CD4-positive, alpha-beta T cell treated with Interleukin-17A for 4 hours (primary cell): Measurements from ENCODE around the gene DLG4.
"Not testable (repeated sequence)": the region's sequence is repeated elsewhere in the genome, so short reads cannot be mapped to it uniquely, and the experiment has no call there.

Source experiments
- DNase-seq: peaks from one replicate; pipeline ENCODE4 v3.0.0-alpha.2; 2020; ENCODE audit warnings: mixed read lengths

DLG4 gene

DNA sequence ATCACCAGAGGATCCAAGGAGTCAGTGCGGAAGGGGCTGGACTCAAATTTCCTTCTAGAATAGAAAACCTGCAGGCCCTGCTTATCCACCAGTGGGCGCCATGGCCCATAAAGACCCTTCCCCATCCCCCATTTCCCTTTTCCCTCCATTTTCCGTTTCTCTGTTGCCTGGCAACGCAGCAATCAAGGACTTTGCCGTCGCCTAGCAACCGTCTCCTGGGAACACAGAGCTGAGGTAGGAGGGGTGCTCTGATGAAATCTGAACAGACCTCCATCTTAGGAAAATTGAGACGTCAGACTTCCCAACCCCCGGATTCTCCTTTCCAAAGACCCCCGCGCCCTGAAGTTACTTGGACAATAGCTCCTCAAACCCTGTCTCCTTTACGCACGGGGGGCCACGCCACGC, 5.7 kb downstream of the DLG4 start:
- DNase-seq, result no peak

DNA sequence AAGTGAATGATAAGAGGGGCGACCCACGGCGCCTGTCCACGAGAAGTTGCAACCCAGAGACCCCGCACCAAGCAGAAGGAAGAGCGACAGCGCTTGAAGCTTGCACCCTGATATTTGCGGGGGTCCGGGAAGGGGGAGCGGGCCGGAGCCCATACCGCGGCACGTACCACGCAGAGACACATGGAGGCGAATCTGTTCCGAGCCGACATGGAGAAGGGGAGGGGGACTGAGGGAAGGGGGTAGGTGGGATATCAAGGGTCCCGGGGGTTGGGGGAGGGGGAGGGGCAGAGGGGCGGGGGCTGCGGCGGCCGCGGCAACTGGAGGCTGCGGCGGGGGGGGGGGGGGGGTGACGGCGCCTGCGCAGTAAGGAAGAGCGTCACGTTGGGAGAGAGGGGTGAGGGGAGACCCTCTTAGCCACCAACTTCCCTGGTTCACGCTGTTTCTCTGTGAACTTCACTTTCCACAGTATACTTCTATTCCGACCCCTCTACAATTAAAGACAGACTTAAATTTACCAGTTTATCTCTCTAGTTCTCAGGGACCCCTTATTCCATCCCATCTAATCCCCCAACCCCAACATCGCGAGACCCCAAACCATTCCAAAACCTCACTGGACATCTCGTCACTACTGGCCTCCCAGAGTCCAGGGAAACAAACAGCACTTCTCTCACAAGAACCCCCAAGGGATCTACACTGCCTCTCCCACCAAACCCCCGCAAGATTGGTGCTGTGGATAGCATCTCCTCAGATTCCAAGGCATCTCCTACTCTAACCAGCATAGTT, 8.0 kb downstream of the DLG4 start:
- no peak for DNase-seq

DNA sequence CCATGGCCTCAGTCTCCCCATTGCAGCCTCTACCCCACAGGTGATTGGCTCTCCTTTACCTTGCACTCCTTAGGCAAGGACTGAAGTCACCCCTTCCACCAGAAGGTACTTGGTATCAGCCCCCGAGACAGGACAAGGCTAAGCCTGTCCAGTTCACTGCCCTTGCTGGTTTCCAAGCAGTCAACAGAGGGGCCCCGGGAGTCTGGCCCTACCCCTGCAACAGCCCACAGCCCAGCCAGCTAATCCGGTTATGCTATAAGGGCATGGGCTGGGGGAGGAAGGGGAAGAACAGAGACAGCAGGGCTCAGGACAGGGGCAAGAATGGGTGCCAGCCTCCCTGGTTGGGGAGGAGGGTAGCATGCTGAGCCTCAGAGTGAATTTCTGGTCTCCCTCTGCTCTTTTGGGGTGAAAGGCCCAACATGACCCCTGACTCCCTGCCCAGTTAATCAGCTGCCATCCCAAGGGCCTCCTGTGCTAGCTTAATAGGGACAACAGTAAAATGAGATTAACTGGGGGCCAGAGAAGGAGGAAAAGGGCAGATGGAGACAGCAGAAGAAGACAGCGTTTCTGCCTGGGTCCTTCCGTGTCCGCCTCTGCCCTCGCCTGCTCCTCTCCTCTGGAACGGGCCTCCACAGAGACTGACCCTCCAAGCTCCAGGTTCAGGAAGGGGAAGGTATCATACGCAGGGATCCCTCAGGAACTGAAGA, 10.7 kb downstream of the DLG4 start:
- DNase-seq, result no peak

DNA sequence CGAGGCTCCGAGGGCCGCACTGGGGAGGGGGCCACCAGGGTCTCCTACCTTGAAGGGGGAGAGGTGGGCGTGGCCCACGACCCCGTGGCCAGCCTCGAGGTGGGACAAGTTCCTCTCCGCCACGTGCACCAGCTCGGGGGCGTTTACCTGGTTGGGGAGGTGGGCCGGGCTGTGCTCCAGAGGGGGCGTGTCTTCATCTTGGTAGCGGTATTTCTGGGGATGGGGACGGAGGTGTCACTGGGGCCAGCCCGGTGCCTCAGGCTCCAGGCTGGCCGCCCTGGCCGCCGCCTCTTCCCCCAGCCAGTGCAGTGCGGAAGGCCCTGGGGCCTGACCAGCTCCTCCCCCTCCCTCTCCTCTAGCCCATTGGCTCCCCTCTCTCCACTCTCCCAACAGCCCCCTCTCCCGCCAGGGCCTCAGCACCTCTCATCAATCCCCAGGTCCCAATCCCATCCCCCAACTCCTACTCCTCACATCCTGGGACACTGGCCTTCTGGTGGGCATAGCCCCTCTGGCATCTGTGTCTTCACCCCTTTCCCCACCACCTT, 11.5 kb downstream of the DLG4 start:
- DNase-seq, result no peak

DNA sequence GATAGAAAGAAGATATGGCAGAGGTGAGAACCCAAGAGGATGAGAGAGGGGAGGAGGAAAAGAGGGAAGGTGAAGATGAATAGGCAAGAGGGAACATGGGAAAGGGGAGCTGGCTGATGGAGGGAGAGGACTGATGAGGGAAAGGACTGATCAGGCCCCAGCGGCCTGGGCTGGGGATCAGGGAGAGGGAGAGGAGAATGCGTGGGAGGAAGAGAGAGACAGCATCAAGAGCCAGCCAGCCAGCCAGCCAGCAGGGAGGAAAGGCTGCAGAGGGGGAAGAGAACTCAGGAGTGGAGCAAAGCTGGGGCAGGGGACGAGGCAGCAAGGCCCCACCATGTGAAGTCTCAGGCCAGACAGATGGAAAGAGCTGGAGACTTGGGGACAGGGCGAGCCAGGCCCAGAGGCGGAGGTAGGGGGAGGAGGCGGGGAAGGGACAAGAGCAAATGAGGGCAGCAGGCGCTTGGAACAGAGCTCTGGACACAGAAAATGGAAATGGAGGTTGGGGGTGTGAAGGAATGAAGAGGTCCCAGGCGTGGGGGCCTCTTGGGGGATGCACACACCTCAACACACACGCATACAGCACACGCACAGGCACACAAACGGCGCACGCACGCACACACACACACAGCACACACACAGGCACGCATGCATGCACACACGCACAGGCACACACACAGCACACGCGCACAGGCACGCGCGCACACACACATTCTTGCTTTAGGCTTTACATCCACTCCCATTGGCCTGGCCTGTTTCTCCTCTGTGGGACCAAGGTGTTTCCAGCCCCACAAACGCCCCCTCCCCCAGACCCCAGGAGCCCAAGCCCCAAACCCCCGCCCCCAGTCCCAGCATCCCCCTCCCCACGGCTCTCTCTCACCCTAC, 12.3 kb downstream of the DLG4 start:
- no peak for DNase-seq

DNA sequence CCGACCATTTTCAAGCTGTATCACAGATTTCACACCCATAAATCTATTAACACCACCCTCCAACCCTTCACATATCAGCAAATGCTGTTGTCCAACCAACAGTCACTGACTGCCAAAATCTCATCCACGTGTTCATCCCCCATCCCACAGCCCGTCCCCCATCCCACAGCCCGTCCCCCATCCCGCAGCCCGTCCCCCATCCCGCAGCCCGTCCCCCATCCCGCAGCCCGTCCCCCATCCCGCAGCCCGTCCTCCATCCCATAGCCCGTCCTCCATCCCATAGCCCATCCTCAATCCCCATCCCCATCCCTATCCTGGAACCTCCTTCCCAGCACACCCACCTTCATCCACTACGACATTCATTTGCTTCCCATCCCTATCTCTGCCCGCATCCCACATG, 14.1 kb downstream of the DLG4 start:
- no peak for DNase-seq

DNA sequence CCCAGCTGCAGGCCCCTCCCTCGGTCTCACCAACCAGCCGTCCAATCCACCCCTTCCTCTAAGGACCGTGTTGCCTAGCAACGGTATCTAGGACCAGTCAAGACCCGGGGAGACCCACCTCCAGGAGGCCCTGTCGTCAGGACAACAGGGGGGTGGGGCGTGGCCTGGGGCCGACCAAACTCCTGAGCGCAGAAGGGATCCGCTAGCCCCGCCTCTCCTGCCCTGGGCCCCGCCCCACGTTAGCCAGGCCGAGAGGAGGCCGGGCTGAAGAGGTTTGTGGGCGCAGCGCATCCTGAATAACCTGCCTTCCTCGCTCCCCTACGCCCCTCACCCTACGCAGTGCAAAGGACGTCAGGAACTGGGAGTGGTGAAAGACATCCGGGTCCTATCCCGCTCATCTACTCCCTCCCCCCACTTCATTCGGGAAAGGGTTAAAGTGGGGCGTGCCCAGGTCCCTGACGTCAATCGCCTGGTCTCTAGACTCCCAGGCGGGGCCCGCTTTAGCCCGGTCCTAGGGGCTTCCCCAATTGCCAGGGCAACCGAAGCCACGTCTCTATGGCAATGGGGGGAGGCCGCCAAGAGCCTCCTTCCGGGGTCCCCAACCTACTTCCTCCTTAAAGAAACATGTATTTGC, 14.7 kb downstream of the DLG4 start:
- peak; percentile 94 for DNase-seq

DNA sequence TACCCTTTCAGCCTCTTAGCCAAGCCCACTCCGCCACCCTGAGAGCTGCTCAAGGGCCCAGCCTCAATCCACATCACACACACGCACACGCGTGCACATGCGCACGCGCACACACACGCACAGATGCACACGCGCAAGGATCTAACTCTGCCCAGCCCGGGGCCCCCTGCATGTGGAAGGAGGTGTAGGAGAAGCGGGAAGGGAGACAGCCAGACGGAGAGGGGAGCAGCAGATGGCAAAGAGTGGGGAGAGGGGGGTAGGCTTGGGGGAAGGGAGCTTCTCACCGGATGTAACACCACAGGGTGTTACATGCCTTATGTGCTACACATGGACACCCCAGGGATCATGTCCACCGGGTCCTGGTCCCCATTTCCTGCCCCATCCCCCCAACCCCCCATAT, 15.3 kb downstream of the DLG4 start:
- peak; percentile 17 for DNase-seq

DNA sequence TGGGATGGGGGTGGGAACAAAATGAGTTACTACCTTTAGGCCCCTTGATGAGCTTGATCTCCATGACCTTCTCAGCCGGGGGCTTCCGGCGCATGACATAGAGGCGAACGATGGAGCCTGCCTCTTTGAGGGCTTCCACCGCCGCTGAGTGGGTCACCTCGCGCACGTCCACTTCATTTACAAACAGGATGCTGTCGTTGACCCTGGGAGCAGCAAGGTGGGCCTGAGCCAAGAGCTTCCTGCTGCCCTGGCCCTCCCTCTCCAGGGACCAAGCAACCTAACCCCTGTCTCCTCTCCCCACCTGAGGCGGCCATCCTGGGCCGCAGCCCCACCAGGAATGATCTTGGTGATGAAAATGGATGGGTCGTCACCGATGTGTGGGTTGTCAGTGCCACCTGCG, 16.2 kb downstream of the DLG4 start:
- DNase-seq, result no peak

DNA sequence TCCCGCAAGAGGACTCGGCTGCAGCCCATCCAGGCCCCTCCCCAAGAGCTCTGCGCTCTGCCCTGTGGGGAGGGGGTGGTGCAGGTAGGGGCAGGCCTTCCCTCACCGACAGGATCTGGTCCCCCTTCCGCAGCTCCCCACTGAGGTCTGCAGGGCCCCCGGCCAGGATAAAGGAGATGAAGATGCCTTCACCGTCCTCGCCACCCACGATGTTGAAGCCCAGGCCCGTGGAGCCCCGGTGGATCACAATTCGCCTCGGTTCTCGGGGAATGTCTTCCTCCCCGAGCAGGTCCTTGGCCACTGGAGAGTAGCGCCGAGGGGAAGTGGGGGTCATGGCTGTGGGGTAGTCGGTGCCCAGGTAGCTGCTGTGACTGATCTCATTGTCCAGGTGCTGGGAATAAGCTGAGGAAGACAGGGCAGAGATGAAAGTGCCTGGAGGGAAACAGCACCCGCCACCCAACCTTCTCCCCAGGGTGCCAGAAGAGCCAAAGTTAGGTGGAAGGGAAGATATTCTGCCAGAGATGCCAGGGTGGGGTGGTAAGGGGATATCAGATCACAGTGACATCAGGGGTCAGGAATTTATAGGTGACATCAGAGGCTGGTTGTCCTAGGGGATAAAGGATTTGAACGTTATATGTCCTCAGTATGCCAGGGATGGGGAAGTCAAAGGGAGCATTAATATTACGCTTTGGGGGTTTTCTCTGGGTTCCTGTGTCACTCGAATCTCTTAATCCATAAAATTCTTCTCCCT, 22.8 kb downstream of the DLG4 start:
- DNase-seq, result no peak

DNA sequence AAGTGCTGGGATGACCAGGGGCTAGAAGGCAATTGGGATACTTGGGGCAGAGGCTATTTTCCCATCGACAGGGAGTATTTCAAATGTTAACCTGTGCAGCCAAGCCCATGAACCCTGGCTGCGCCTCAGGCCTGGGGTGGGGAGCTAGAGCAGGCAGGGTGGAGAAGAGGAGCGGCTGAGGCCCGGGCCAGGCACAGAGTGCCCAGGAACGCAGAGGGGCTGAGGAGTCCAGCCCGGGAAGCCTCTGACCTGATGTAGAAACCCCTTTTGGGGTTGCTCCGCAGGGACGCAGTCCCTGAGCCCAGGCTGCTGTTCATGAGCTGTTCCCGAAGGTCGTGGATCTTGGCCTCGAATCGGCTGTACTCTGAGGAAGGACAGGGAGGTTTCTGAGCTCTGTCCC, 23.7 kb downstream of the DLG4 start:
- no peak for DNase-seq

DNA sequence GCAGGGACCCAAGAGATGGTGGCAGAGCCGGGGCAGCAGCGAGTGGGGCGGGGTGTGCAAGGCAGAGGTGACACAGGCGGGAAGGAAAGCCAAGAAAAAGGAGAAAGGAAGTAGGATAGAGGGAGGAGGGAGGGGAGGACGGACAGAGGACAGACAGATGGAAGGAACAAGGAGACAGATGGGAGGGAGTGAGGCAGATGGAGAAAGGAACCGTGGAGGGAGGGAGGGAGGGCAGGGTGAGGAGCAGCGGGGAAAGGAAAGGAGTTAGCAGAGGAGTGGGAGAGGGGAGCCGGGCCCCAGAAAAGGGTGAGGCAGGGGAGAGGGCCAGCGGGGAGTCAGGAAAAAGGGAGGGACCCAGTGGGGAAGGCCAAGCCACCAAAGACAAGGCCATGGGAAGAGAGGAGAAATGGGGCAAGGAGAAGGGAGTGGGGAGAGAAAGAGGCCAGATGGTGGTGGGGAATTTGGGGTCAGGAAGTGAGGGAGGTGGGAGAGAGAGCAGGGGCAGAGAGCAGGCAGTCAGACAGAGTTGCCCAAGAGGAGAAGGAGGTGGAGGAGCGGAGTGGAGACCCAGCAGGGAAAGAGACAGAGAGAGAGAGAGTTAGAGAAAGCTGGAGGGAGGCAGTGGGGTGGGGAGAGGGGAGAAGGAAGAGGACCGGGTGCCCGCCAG, 27.2 kb downstream of the DLG4 start:
- no peak for DNase-seq

DNA sequence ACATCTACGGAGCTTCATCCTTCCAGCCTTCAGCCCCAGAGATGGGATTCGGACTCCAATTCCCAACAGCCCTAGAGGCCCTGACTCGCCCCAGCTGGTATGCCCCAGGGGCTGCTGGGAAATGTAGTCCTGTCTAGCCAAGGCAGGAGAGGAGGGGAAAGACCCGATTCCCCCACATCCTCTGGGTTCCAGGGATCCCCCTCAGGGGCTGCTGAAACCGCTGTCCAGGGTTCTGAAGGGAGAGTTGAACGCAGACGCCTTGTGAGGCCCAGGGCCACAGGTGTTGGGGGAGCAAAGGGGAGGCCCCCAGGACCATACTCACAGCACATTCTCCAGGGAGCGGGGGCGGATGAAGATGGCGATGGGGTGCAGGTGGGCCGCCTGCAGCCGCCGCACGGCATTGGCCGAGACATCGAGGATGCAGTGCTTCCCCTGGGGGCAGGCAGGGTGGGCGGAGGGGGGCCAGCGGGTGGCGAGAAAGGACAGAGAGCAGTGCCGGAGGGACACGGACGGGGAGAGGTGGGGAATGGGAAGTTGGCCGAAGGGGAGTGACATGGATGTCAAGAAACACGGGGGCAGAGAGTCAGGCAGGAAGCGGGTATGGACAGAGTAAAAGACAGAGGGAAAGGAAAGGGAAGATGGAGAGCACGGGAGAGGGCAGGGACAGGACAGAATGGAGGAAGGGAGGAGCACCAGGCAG, 27.9 kb downstream of the DLG4 start:
- DNase-seq, result peak; percentile 28

DNA sequence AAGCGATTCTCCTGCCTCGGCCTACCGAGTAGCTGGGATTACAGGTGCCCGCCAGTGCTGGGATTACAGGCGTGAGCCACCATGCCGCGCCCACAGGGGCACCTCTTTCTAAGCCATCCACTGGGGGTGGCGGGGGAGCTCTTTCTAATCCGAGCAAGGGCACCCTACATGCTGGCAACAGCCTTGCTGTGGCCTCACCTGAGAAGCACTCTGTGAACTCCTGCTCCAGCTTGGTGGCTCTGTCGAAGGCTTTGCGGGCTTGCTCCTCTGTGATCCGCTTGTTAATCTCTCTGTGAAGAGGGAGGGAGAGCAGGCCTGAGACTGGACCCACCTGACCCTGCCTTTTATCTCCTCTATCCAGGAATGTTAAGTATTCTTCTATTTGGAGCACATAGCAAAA, 28.6 kb downstream of the DLG4 start:
- DNase-seq, result no peak

DNA sequence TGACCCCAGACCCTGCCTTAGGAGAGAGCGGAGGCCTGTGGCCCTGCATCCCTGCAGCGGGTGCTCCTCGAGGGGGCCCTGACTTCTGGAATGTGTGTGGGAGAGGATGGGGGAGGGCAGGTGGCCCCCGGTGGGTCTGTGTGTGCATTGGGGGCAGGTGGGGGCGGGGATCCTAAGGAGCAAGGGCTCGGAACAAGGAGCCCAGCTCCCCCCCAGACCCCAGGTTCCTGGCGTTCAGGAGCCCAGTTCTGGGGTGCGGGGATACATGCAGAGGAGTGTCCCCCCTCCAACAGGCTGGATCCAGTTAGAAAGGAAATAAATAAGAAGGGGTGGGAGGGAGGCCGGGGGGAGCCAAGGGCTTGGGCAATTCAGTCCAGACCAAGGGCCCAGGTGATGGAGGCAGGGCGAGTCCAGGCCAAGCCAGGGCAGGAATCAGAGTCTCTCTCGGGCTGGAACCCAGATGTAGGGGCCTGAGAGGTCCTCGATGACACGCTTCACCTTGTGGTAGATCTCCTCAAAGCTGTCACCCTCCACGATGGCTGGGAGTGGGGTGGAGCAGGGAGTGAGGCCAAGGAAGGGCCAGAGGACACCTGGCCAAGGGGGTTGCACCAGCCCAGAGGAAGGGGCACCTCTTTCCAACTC, 29.2 kb downstream of the DLG4 start:
- no peak for DNase-seq

DNA sequence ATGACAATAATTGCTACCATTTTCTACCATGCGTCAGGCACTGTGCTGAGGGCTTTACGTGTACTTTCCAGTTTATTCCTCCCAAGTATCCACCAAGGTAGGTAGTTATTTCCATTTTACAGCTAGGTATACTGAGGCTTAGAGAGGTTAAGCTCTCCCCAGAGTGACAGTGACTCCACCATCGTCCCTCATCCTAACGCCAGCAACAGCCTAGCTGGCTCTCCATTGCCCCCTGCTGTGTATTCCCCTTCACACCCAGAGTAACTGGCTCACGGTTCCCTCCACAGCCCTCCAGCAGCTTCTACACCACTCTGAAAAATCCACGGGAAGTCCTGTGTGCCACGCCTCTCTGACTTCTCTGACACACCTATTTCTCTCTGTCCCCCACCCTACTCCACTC, 33.4 kb downstream of the DLG4 start:
- no peak for DNase-seq

DNA sequence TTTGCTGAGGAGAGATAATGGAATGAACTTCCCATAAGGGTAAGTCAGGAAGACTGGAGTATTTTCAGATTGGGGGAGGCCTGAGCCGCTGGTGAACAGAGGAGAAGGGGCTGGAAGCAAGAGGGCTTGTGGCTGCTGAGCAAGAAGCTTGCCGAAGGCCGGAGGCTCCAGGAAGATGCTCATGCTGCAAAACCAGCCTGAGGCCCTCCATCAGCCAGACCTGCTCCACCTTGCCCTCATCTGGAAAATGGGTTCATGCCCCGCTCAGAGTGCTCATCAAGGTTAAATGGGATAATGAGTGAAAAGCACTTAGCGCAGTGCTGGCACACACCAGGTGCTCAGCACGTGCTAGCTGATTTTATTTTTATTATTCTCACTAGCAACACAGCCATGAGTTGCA, 35.0 kb downstream of the DLG4 start:
- no peak for DNase-seq

DNA sequence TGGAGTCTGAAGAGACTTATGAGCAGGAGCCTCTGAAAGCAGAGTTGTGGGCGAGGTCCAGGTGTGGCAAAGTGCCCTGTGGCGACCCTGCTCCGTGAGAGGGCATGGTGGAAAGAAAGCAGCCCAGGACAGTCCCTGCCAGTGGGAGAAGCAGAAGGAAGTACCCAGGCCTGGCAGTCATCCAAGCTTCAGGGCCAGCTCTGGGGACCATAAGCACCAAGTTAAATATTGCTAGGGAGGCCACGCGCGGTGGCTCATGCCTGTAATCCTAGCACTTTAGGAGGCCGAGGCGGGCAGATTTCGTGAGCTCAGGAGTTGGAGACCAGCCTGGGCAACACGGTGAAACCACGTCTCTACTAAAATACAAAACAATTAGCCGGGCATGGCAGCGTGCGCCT, 35.5 kb downstream of the DLG4 start:
- no peak for DNase-seq

DNA sequence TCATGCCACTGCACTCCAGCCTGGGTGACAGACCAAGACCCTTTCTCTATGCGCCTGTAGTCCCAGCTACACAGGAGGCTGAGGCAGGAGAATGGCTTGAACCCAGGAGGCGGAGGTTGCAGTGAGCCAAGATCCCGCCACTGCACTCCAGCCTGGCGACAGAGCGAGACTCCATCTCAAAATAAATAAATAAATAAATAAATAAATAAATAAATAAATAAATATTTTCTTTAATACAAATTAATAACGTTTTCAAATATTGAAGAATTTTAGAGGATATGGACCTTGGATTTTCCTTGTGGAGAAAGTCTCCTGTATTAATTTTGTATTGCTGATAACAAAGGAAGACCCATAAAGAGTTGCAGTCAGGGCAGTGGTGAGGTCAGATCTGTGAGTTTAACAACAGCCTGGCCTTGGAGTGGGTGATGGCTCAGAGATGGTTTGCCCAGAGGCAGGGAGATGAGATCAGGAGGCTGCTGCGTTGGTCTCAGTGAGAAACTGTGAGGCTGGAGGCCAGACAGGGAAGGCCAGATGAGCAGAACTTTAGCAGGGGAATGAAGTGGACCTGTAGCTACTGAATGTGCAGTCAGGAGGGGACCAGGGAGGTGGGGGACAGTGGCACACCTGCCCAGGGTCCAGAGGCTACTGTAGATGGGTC, 36.1 kb downstream of the DLG4 start:
- DNase-seq, result no peak

DNA sequence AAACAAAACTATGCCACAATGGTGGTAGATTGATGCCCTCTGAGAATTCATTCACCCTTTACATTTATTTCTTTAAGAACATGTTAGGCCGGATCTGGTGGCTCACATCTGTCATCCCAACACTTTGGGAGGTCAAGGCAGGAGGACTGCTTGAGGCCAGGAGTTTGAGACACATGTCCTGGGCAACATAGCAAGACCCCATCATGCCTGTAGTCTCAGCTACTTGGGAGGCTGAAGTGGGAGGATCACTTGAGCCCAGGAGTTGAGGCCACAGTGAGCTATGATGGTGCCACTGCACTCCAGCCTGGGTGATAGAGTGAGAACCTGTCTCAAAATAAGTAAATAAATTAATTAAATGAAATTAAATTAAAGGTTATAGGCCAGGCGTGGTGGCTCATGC, 37.5 kb downstream of the DLG4 start:
- DNase-seq, result not testable (repeated sequence)
